ENCODE data around the gene AP1S2. TPM values are rescaled to one million over a fixed set of nuclear protein-coding genes. Genes with fewer than 3 reads are reported as not detected.

Gene AP1S2
- total and polyA plus RNA-seq, 2 of the 8 experiments (the other 6 are each of a cell fraction or from before 2014, with no cell fraction given) = 88.2 to 237 TPM

DNA sequence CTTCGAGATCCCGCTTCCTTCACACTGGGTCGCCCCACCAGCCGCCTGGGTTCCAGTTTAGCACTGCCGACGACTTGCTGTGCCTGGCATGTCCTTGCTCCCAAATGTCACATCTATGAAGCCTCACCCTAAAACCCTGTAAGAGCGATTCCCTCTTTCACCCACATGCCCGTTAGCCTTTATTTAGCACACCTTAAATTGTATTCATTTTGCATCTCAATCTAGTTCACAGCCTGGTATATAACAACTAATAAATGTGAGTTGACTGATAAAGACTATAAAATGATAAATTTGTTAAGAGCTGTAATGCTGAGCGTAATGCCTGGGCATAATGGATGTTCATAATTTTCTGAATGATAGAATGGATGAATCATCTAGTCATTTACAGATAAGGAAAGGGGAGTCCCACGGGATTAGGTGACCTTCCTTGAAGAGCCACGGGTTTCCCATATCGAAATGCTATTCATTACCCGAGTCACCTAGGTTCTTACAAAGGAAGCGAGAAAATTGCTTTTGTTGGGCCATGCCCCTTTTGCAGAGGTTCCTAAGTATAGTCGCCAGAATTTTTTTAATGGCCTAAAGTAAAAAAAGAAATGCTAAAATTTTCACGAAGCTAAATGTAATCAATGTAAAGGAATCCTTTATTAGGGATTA, 1.1 kb upstream of the AP1S2 start:
- CTCF ChIA-PET (ENCODE audit: partially characterized antibody) = interaction anchor here (1.0 kb wide), 1 partner anchor 290 kb away, joined by 3 read pairs; no protein-coding TSS in a partner anchor
- 8% methylated on average over 15 of the region's 16 CpGs; no CpG with 5 or more reads in 1 of the 2 experiments for WGBS, 2 experiments (ENCODE audit: extremely low coverage in 1 of 2, insufficient coverage in 1 of 2, insufficient read length in 1 of 2, insufficient replicate concordance in 2 of 2, low coverage in 1 of 2, low lambda C conversion rate in 2 of 2, missing lambda C conversion rate in 1 of 2)

More for the DNA sequence above, 1.1 kb upstream of the AP1S2 start:
- no peak overlapping the region for H2AFZ ChIP-seq (ENCODE audit: low read length)
- H3K4me3 ChIP-seq (ENCODE audit: extremely low read depth in 1 of 4, insufficient read depth in 2 of 4, low read depth in 3 of 4, low read length in 4 of 4) = peak overlapping the region; percentile 78 to 99 (median 84)
- peak overlapping the region in 3 of 4 experiments; percentile 1 to 66 (median 51); a peak in 5 of 7 replicates for H3K9ac ChIP-seq (replicated peaks in 1 of 4; ENCODE audit: extremely low read depth in 1 of 4, low read depth in 3 of 4, low read length in 3 of 4)
- H3K27me3 ChIP-seq (replicated peaks in 1 of 4; ENCODE audit: control insufficient read depth in 3 of 4, extremely low read depth in 1 of 4, insufficient read depth in 3 of 4, low read length in 3 of 4) = no peaks in the 10 kb centered on the region
- H3K23me2 ChIP-seq (ENCODE audit: low read depth, low read length) = peaks cover 8% of the 10 kb centered on the region; the same call in 1 of the 2 replicates
- H4K8ac ChIP-seq (ENCODE audit: extremely low read depth, insufficient read depth, low read length) = no peak overlapping the region
- DNase-seq (ENCODE audit: low read depth in 1 of 2, low spot score in 2 of 2) = no peak
- peaks cover 0 to 31% (median 4%) of the 10 kb centered on the region in 4 experiments; a peak in 4 of 8 replicates for H3K36me3 ChIP-seq (ENCODE audit: control insufficient read depth in 2 of 4, insufficient read depth in 4 of 4, low read length in 3 of 4)
- H2BK120ac ChIP-seq (replicated peaks; ENCODE audit: low read depth, low read length) = no peak overlapping the region
- H4K20me1 ChIP-seq (replicated peaks in 1 of 2; ENCODE audit: control insufficient read depth in 1 of 2, insufficient read depth in 2 of 2, low read length in 2 of 2) = peaks cover 0 to 3% of the 10 kb centered on the region in 2 experiments
- H4K5ac ChIP-seq (ENCODE audit: insufficient read length, low read depth, low read length) = no peak overlapping the region
- no peak overlapping the region for H3K23ac ChIP-seq (ENCODE audit: insufficient read length)
- H3K27ac ChIP-seq (ENCODE audit: low read depth, low read length) = peak overlapping the region; percentile 81; the same call in 1 of the 2 replicates
- 0 out of 2 replicates have a peak overlapping the region, but pooled peaks have one; percentile 63 for H2BK5ac ChIP-seq (ENCODE audit: low read depth, low read length)
- H4K91ac ChIP-seq (replicated peaks; ENCODE audit: insufficient read length, low read length) = no peak overlapping the region
- H3K79me1 ChIP-seq (ENCODE audit: low read depth, low read length) = no peaks in the 10 kb centered on the region
- no peak overlapping the region for H2AK5ac ChIP-seq (ENCODE audit: low read depth, low read length)
- POLR2A ChIA-PET (ENCODE audit: partially characterized antibody) = interaction anchor here (0.8 to 1.6 kb wide), 6 partner anchors 10 to 123 kb away, joined by 3 to 5 read pairs (median 3); no protein-coding TSS in a partner anchor
- no peak overlapping the region for H3K56ac ChIP-seq (replicated peaks; ENCODE audit: insufficient read length, low read depth, low read length)
- H2BK20ac ChIP-seq (ENCODE audit: low read length) = no peak overlapping the region
- no peaks in the 10 kb centered on the region for H3K9me3 ChIP-seq (ENCODE audit: insufficient read depth in 2 of 2, low read depth in 1 of 2, low read length in 1 of 2)
- H3K4me2 ChIP-seq (ENCODE audit: insufficient read depth in 1 of 2, low read depth in 2 of 2, low read length in 2 of 2) = peak overlapping the region; percentile 88 to 94
- H3K18ac ChIP-seq (ENCODE audit: extremely low read depth, low read length) = peak overlapping the region; percentile 71; the same call in 1 of the 2 replicates
- peaks cover 0 to 2% (median 0%) of the 10 kb centered on the region in 4 experiments; a peak in 2 of 7 replicates for H3K4me1 ChIP-seq (replicated peaks in 1 of 4; ENCODE audit: control insufficient read depth in 3 of 4, insufficient read depth in 4 of 4, low read length in 3 of 4)
- no peak overlapping the region for H3K14ac ChIP-seq (ENCODE audit: insufficient read length)
- no peak for FAIRE-seq
- no peak overlapping the region for H2BK15ac ChIP-seq (ENCODE audit: low read length)
- no peak for TF ChIP-seq PHF8 (conservative IDR thresholded peaks at IDR 0.05; ENCODE audit: low read depth, low read length)
- TF ChIP-seq KDM4A (IDR thresholded peaks at IDR 0.05; ENCODE audit: low read depth, low read length, severe bottlenecking) = peak; percentile 11
- peaks cover 8 to 36% of the 10 kb centered on the region in 2 experiments for H3K79me2 ChIP-seq (ENCODE audit: control insufficient read depth in 1 of 2, insufficient read depth in 2 of 2, low read length in 2 of 2)
- H3K4ac ChIP-seq (replicated peaks; ENCODE audit: insufficient read length, low read depth, low read length) = no peak overlapping the region
- H2BK12ac ChIP-seq (ENCODE audit: low read depth, low read length) = no peak overlapping the region
